ENCODE measurements around the gene FRS2. TPM values are rescaled to one million over a fixed set of nuclear protein-coding genes. Genes with fewer than 3 reads are reported as not detected.

FRS2 gene
- total and polyA plus RNA-seq, 9 donors, result 15.5 to 64.2 (median 43.2) TPM

GRCh38 chr12:69585189-69586062 is 115.2 kb downstream of the FRS2 start, which contains the start of gene CCT2:
TSS of gene CCT2 (plus strand) at chr12:69585459. CDS start at chr12:69585522, 63 bp downstream.
- DNase-seq, result peak; percentile 96 to 99 (median 97)
- peak within 1 kb of the TSS; percentile 45 to 80 for H3K27ac ChIP-seq
- H3K4me1 ChIP-seq (ENCODE audit: insufficient read depth), result peaks cover 3% of the 10 kb centered on the region
- H3K9me3 ChIP-seq, result no peaks in the 10 kb centered on the region
- peak within 1 kb of the TSS; percentile 65 for H3K4me3 ChIP-seq
- no peak for TF ChIP-seq CTCF (IDR thresholded peaks at IDR 0.05)
- TF ChIP-seq POLR2A (IDR thresholded peaks at IDR 0.05), result peak; percentile 82
- intact Hi-C loops (cut with DNase I), result loop anchor here in 1 of 4 donors (5.0 kb wide), 1 partner anchor 233 kb away; no protein-coding TSS in a partner anchor
- no peaks in the 10 kb centered on the region for H3K36me3 ChIP-seq
- no peaks in the 10 kb centered on the region for H3K27me3 ChIP-seq
- WGBS, 3 donors, result 0 to 1% (median 0%) methylated on average over 63 of the region's 63 CpGs

GRCh38 chr12:69588527-69588926 is 118.3 kb downstream of the FRS2 start:
- TF ChIP-seq CTCF (IDR thresholded peaks at IDR 0.05) (no peak), POLR2A (IDR thresholded peaks at IDR 0.05) (no peak), EP300 (IDR thresholded peaks at IDR 0.05) (no peak)
- no peaks in the 10 kb centered on the region for H3K9me3 ChIP-seq
- no peaks in the 10 kb centered on the region for H3K27me3 ChIP-seq
- DNase-seq, result no peak
- 84 to 90% (median 88%) methylated on average over 4 of the region's 4 CpGs for WGBS, 3 donors
- peaks cover 3% of the 10 kb centered on the region for H3K4me1 ChIP-seq (ENCODE audit: insufficient read depth)
- no peak overlapping the region for H3K4me3 ChIP-seq
- no peak overlapping the region for H3K27ac ChIP-seq
- H3K36me3 ChIP-seq, result no peaks in the 10 kb centered on the region
- intact Hi-C loops (cut with DNase I), result loop anchor here in 1 of 4 donors (5.0 kb wide), 1 partner anchor 236 kb away; no protein-coding TSS in a partner anchor

- H3K36me3 ChIP-seq, result no peaks in the 10 kb centered on the region
- no peaks in the 10 kb centered on the region for H3K9me3 ChIP-seq
- H3K4me1 ChIP-seq (ENCODE audit: insufficient read depth), result peaks cover 3% of the 10 kb centered on the region
- no peak overlapping the region for H3K4me3 ChIP-seq
- H3K27me3 ChIP-seq, result no peaks in the 10 kb centered on the region
- TF ChIP-seq EP300 (IDR thresholded peaks at IDR 0.05) (no peak), CTCF (IDR thresholded peaks at IDR 0.05) (no peak), POLR2A (IDR thresholded peaks at IDR 0.05) (no peak)
- no peak overlapping the region for H3K27ac ChIP-seq
- intact Hi-C loops (cut with DNase I), result loop anchor here in 1 of 4 donors (5.0 kb wide), 1 partner anchor 237 kb away; no protein-coding TSS in a partner anchor
- DNase-seq, result no peak
- WGBS, 3 donors, result 81 to 87% (median 85%) methylated on average over 2 of the region's 2 CpGs
Observed at GRCh38 chr12:69589082-69589481, 118.9 kb downstream of the FRS2 start.

GRCh38 chr12:69595689-69596088 is 125.5 kb downstream of the FRS2 start:
- Histone ChIP-seq H3K4me1 (ENCODE audit: insufficient read depth) (no peaks in the 10 kb centered on the region), H3K27me3 (no peaks in the 10 kb centered on the region), H3K4me3 (no peak overlapping the region), H3K27ac (no peak overlapping the region), H3K9me3 (no peaks in the 10 kb centered on the region), H3K36me3 (no peaks in the 10 kb centered on the region)
- no peak for DNase-seq
- TF ChIP-seq EP300 (IDR thresholded peaks at IDR 0.05), result no peak
- no peak for TF ChIP-seq CTCF (IDR thresholded peaks at IDR 0.05)
- TF ChIP-seq POLR2A (IDR thresholded peaks at IDR 0.05), result no peak
- intact Hi-C loops (cut with DNase I), result no loop called here
- WGBS, 3 donors, result 95 to 98% (median 98%) methylated on average over 2 of the region's 2 CpGs

Data from ovary (tissue), 9 donors.